Stomach smooth muscle (tissue), 2 donors: ENCODE measurements around the gene NAA40.

Experiments
- H3K27ac ChIP-seq: one replicate; pipeline ENCODE4 v1.7.0; 2013; ENCODE audit warnings: mild to moderate bottlenecking, low read length, inconsistent platforms
- H3K27me3 ChIP-seq, 2 donors: one replicate each; pipeline ENCODE4 v1.7.0; 2013; ENCODE audit warnings: low read length in 2 of 2; ENCODE audit not compliant: insufficient read depth in 2 of 2, control insufficient read depth in 1 of 2
- H3K36me3 ChIP-seq, 2 donors: one replicate each; pipeline ENCODE4 v1.7.0; 2013; ENCODE audit warnings: low read length in 2 of 2; ENCODE audit not compliant: control insufficient read depth in 2 of 2, insufficient read depth in 2 of 2
- H3K4me1 ChIP-seq: one replicate; pipeline ENCODE4 v1.7.0; 2013; ENCODE audit warnings: low read length; ENCODE audit not compliant: control insufficient read depth, insufficient read depth
- H3K4me3 ChIP-seq, 2 donors: one replicate each; pipeline ENCODE4 v1.7.0; 2013; ENCODE audit warnings: low read length in 2 of 2
- H3K9ac ChIP-seq, 2 donors: one replicate each; pipeline ENCODE4 v1.7.0; 2013; ENCODE audit warnings: low read length in 2 of 2, mild to moderate bottlenecking in 1 of 2
- H3K9me3 ChIP-seq, 2 donors: one replicate each; pipeline ENCODE4 v1.7.0; 2013; ENCODE audit warnings: low read length in 2 of 2; ENCODE audit not compliant: control insufficient read depth in 2 of 2
- donor health status: healthy.
- donor health status: Pancreatic carcinoma.

The NAA40 gene

DNA sequence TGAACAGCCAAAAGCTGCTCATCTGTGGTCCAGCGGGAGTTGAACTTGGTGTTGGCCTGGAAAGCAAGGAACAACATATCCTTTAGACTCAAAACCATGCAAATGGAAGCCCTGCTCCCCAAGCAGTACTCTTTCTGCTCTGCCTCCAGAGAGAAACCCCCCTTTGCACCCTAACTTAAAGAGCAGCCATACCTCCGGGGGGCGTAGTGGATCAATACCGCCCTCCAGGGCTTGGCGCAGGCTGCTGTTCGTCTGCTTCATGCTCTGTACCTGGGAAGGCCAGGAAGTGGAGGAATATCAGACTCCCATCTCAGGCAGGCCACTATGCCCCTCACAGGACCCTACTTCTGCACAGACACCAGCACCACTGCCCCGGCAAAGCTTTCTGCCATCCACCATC, 26.1 kb upstream of the NAA40 start:
- peaks cover 2 to 4% of the 10 kb centered on the region in 2 donors for H3K36me3 ChIP-seq

DNA sequence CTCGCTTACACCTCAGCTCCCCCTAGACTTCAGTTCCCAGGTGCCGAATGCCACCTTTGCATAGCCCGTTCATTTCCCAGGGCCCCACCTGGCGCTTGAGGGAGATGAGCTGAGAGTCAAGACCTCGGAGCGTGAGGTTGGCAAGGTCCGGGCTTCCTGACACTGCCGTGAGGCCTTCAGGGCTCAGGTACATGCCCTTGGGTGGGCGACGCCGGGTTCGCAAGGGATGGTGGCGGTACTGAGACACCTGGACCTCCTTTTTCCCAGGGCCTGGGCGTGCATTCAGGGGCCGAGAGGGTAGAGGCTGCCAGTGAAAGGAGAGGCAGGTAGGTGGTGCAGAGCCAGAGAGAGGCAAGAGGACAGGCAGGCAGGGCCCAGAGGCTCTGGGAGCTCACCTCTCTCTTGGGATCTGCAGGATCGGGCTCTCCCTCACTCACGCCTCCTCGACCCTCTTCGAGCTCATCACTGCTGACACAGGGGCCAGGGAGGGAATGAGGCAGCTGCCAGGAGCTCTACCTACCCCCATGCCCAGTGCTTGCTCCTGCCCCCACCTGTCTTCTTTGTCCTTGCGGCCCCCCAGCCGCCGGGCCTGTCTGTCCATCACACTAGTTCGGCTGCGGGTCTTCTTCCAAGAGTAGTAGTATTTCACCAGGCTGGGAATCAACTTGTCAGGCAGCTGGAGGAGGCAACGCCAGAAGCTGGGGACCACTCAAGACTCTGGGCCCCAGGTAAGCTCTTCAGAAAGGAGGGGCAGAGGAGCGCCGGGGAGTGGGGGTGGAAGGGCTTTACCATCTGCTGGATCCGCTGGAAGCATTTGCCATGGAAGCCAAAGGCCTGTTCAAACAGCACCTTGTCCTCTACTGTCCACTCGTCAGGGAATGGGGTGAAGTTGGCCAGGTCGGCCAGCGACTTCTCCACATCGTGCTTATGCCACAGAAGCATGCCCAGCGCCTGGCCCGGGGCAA, 24.7 kb upstream of the NAA40 start:
- no peaks in the 10 kb centered on the region for H3K36me3 ChIP-seq
- H3K4me3 ChIP-seq: no peak overlapping the region
- peaks cover 45% of the 10 kb centered on the region for H3K4me1 ChIP-seq
- no peaks in the 10 kb centered on the region for H3K9me3 ChIP-seq
- no peak overlapping the region for H3K27ac ChIP-seq
- H3K9ac ChIP-seq: no peak overlapping the region
- H3K27me3 ChIP-seq: no peaks in the 10 kb centered on the region

More for the DNA sequence above, 26.1 kb upstream of the NAA40 start:
- Histone ChIP-seq H3K9me3 (no peaks in the 10 kb centered on the region), H3K27ac (no peak overlapping the region), H3K4me1 (peaks cover 44% of the 10 kb centered on the region), H3K4me3 (no peak overlapping the region), H3K9ac (no peak overlapping the region), H3K27me3 (no peaks in the 10 kb centered on the region)

DNA sequence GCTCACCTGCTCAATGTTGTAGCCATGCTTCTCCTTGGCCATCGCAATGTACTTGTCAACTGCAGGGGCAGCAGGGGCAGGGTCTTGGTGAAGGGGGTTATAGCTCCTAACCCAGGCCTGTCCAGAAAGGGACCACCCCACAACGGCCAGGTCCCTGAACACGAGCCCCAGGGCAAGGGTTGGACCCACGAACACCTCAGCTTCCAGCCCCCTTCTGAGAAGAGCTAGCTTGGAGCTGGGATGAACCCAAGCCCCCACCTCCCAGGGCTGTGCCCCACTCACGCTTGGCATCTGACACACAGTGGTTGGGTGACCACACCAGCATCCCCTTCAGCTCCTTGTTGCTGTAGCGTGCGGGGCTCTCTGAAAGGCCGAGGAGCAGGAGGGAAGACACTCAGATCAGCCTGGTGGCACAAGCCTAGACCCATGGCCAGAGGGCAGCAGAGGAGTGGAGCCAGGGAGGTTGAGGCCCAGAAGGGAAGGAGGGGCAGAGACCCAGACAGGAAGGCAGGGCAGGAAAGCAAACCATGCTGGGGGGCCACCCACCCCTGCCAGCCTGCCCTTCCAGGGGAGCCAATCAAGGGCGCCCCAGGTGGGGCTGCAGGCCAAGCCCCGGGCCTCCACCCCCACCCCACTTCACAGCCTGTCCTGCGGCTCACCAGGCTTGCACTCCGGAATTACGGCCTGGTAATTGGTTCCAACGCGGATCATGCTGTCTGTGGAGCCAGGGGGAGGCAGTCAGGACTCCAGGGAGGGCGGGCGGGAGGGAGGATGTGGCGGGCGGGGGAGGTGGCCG, 23.7 kb upstream of the NAA40 start:
- no peak overlapping the region for H3K4me3 ChIP-seq
- H3K36me3 ChIP-seq: no peaks in the 10 kb centered on the region
- no peaks in the 10 kb centered on the region for H3K9me3 ChIP-seq
- H3K9ac ChIP-seq: no peak overlapping the region
- peaks cover 46% of the 10 kb centered on the region for H3K4me1 ChIP-seq
- H3K27ac ChIP-seq: no peak overlapping the region
- H3K27me3 ChIP-seq: no peaks in the 10 kb centered on the region

DNA sequence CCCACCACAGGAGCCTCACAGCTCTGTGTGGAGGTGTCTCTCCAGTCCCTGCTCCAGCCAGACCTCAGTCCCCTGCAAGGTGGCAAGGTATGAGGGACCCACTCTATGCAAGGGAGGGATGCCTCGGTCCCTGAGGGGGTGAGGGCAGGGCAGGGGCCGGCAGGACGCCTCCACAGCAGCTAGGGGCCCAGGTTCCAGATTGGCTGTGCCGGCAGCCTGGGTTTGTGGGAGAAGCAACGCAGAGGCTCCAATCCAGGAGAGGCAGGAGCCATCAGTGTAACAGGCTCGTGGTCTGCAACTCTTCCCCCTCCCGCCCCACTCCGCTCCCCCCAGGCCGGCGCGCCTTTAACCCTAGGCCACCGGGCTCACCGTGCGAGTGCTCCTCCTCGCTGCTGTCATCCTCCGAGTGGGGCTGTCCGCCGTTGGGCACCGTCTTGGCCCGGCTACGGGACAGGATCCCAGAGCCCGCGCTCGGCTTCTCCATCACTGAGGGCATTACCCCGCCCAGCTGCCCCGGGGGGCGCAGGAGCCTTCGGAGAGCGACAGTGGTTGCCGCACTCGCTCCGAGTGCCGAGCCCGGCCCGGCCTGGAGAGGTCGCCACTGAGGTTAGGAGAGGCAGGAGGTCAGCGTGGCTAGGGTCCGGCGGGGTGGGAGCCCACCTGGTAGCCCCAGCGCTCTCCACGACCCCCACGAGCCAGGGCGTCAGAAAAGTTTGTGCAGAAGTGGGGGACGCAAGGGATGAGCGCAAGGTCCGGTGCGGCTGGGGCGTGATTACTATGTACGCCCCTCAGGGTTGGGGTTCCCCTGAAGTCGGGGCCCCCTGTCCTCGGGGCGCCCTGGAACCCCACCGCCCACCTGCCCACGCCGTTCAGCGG, 22.6 kb upstream of the NAA40 start:
- Histone ChIP-seq H3K27me3 (no peaks in the 10 kb centered on the region), H3K9ac (peak overlapping the region in 1 of 2 donors; percentile 28), H3K4me3 (peak overlapping the region; percentile 46 to 72), H3K27ac (no peak overlapping the region), H3K36me3 (no peaks in the 10 kb centered on the region), H3K4me1 (peaks cover 48% of the 10 kb centered on the region), H3K9me3 (no peaks in the 10 kb centered on the region)

DNA sequence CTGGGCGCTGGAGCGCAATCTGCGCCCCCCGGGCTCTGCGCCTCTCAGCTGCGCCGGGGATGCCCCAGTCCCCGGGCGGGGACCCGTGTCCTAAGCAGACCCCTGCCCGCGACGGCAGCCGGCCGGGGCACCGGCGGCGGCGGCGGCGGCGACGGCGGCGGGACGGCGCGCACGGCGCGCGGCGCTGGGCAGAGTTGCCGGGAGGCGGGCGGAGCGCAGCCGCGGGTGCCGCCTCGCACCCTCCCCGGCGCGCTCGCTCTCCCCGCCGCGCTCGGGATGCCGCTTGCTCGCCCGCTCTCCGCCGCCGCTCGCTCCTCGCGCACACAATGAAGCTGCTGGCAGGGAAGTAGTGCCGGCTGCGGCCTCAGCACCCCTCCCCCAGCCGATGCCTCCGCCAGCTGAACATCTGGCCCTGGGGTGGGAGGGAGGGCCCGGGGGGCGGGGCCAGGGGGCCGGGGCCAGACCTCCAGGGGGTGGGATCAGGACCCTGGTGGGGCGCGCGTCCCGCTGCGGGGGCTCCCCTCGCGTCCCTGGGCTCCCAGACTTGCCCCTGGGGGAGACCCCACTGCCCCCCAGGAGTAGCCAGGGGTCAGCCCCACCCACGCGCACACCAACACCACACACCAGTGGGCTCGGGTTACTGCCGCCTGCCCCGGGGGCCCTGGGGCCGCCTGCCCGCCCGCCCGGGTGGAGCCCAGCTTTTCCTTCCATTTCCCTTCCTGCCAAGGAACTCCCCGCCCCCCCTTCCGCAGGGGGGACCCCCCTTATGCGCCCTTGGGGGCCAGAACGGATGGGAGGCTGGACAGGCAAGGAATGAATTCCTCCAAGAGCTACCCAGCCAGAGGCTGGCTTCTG, 21.7 kb upstream of the NAA40 start, which contains the start of gene RCOR2:
Gene RCOR2, minus strand, starts transcription at position 328 of the 855 bp plus-strand sequence. CDS start 708 bp downstream, outside the sequence.
- Histone ChIP-seq H3K9ac (peak within 1 kb of the TSS; percentile 21 to 42), H3K4me1 (peaks cover 48% of the 10 kb centered on the region), H3K27me3 (no peaks in the 10 kb centered on the region), H3K4me3 (peak within 1 kb of the TSS; percentile 66 to 76), H3K36me3 (no peaks in the 10 kb centered on the region), H3K9me3 (no peaks in the 10 kb centered on the region), H3K27ac (peak within 1 kb of the TSS; percentile 78)

DNA sequence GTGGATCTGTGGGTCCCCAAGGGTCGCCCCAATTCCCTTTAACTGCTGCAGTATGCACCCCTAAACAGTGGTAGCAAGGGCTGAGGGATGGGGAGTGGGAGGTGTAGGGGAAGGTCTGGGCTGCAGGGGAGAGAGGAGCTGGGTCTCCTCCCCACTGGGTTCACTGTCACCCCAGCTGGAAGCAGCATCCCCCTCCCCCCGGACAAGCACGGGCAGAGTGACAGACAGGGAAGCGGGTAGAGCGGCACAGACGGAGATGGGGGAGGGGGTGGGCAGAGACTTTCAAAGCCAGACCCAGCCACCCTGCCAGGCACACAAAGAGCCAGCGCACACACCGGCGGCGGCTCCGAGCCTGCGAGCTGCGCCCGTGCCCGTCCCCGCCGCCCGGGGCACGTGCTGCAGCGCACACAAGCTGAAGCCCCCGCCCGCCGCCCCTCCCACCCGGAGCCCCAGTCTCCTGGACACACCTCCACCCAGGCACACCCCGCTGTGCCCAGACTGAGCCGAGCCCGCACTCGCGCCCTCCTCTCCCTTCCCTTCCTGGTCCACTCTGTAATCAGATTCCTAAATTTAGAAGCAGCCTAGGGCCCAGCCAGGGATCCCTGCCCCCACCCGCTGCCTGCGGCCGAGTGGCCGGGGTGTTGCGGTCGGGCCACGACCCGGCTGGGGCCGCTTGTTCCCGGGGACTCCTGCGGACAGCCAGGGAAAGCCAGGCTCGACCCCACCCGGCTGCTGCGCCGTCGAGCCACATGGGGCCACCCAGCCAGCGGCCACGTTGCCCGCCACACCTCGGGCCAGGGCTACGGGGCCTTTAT, 20.9 kb upstream of the NAA40 start:
- Histone ChIP-seq H3K36me3 (no peaks in the 10 kb centered on the region), H3K27ac (peak overlapping the region; percentile 78), H3K27me3 (no peaks in the 10 kb centered on the region), H3K9ac (peak overlapping the region; percentile 21 to 42), H3K4me3 (peak overlapping the region; percentile 66 to 76), H3K4me1 (peaks cover 48% of the 10 kb centered on the region), H3K9me3 (no peaks in the 10 kb centered on the region)

DNA sequence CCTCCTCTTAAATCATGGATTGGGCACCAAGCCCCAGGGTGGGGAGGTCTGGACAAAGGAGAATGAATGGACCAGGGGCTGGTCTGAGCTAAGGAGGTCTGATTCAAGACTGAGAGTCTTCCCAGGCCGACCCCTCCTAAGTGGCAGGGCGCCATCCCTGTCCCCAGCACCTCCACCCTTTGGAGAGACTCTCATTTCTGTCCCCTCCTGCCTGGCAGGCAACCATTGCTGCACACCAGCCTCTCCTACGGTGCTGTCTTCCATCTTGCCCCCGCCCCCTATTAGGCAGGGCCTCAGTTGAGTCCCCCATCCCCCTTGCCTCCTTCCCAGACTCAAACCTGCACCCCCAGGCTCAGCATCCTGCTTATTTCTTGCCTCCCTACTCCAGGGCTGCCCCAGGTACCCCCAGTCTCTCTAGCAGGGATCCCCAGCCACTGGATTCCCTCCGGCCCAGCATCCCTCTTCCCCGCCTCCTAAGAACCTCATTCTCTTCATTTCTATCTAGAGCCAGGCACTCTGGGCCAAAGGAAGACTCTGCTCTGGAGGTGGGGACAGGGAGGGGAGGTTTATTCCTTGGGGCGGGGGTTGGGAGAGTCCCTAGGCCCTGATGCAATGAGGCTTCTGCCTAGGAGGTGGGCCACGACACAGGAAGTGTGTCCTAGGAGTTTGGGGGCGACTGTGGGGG, 20.2 kb upstream of the NAA40 start:
- Histone ChIP-seq H3K9me3 (no peaks in the 10 kb centered on the region), H3K36me3 (no peaks in the 10 kb centered on the region), H3K27ac (peak overlapping the region; percentile 78), H3K4me1 (peaks cover 48% of the 10 kb centered on the region), H3K27me3 (no peaks in the 10 kb centered on the region), H3K9ac (peak overlapping the region in 1 of 2 donors; percentile 29), H3K4me3 (peak overlapping the region in 1 of 2 donors; percentile 76)

DNA sequence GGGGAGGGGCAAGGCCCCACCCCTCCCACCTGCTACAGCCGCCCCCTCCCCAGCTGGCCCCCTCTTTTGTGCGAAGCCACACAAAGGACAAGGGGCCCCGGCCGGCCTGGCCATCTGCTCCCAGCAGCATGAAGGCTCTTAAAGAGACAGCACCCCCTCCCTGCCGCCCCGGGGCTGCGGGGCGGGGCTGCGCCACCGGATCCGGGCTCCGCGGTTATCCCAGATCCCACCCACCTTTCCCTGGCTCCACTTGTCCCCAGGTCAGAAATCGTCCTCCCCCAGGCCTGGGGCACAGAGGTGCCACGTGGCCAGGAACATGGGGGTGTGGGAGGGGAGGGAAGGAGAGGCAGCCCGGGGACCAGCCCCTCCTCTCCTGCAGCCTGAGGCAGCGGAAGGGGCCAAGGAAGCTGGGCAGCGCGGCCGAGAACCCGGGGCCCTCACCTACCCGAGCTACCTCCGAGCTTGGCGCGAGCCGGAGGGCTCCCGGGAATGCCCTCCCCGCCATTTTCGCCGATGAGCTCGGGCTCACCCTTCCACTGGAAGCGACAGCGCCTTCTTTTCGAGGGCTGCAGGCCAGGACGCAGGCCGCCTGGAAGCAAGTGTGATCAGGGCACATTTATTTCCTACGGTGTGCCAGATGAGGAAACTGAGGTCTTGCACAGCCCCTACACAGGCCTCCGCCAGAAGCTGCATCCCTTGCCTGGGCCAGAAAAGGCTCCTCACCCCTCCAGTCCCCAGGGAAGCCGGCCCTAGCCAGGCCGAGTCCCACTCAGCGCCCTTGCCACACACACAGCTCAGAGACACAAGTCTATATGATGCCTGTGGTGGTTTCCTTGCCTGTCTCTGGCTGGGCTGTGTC, 19.3 kb upstream of the NAA40 start:
- H3K27me3 ChIP-seq: no peaks in the 10 kb centered on the region
- no peaks in the 10 kb centered on the region for H3K9me3 ChIP-seq
- H3K4me3 ChIP-seq: peak overlapping the region in 1 of 2 donors; percentile 61
- peaks cover 48% of the 10 kb centered on the region for H3K4me1 ChIP-seq
- H3K27ac ChIP-seq: peak overlapping the region; percentile 78
- H3K36me3 ChIP-seq: no peaks in the 10 kb centered on the region
- H3K9ac ChIP-seq: peak overlapping the region; percentile 36 to 38
